H9 (cell line): ENCODE results near the gene C1QTNF7. TPM values are rescaled to one million over a fixed set of nuclear protein-coding genes. Genes with fewer than 3 reads are reported as not detected.

Experiments used
- DNase-seq: peaks from one replicate; pipeline ENCODE4 v3.0.0-alpha.2; 2017
- H2AFZ ChIP-seq: one replicate; pipeline ENCODE4 v1.6.1; 2013; ENCODE audit warnings: mild to moderate bottlenecking, low read length, control low read depth, moderate library complexity
- H2AK5ac ChIP-seq: 2 replicates; pipeline ENCODE4 v1.6.1; 2013; ENCODE audit warnings: low read length, control low read depth, mixed read lengths; ENCODE audit not compliant: insufficient read length
- H2BK120ac ChIP-seq: one replicate; pipeline ENCODE4 v1.6.1; 2013; ENCODE audit warnings: low read depth, mild to moderate bottlenecking, low read length, control low read depth, inconsistent platforms; ENCODE audit not compliant: poor library complexity, severe bottlenecking
- H2BK12ac ChIP-seq: 2 replicates; pipeline ENCODE4 v1.6.1; 2013; ENCODE audit warnings: low read length, control low read depth, mixed read lengths, low read depth; ENCODE audit not compliant: insufficient read length
- H2BK15ac ChIP-seq: 2 replicates; pipeline ENCODE4 v1.6.1; 2013; ENCODE audit warnings: low read depth, low read length, control low read depth
- H2BK20ac ChIP-seq: one replicate; pipeline ENCODE4 v1.6.1; 2013; ENCODE audit warnings: low read depth, mild to moderate bottlenecking, low read length, control low read depth, inconsistent platforms; ENCODE audit not compliant: poor library complexity, severe bottlenecking
- H2BK5ac ChIP-seq: 2 replicates; pipeline ENCODE4 v1.6.1; 2013; ENCODE audit warnings: low read length, control low read depth, mixed read lengths; ENCODE audit not compliant: insufficient read length
- H3K14ac ChIP-seq: 2 replicates; pipeline ENCODE4 v1.6.1; 2013; ENCODE audit warnings: low read length, control low read depth; ENCODE audit not compliant: insufficient read depth
- H3K18ac ChIP-seq: 2 replicates; pipeline ENCODE4 v1.6.1; 2013; ENCODE audit warnings: low read depth, mild to moderate bottlenecking, mixed read lengths, low read length, control low read depth; ENCODE audit not compliant: insufficient read length
- H3K23ac ChIP-seq: 2 replicates; pipeline ENCODE4 v1.6.1; 2013; ENCODE audit warnings: low read length, control low read depth, mixed read lengths, low read depth; ENCODE audit not compliant: insufficient read length
- H3K23me2 ChIP-seq: 2 replicates; pipeline ENCODE4 v1.6.1; 2013; ENCODE audit warnings: low read depth, mild to moderate bottlenecking, mixed read lengths, low read length, control low read depth; ENCODE audit not compliant: insufficient read length, poor library complexity, severe bottlenecking
- H3K27ac ChIP-seq: 2 replicates; pipeline ENCODE4 v1.5.1; 2013; ENCODE audit warnings: low read length, control low read depth, mixed read lengths, low read depth; ENCODE audit not compliant: insufficient read length
- H3K27me3 ChIP-seq: 2 replicates; pipeline ENCODE4 v1.6.1; 2013; ENCODE audit warnings: low read length, control low read depth, inconsistent platforms; ENCODE audit not compliant: insufficient read depth
- H3K4ac ChIP-seq: 2 replicates; pipeline ENCODE4 v1.6.1; 2013; ENCODE audit warnings: low read depth, mild to moderate bottlenecking, control low read depth, inconsistent platforms, low read length, moderate library complexity
- H3K4me1 ChIP-seq: 2 replicates; pipeline ENCODE4 v1.6.1; 2013; ENCODE audit warnings: low read length, control low read depth, inconsistent platforms; ENCODE audit not compliant: insufficient read depth
- H3K4me2 ChIP-seq: 2 replicates; pipeline ENCODE4 v1.6.1; 2013; ENCODE audit warnings: low read length, control low read depth, mixed read lengths; ENCODE audit not compliant: insufficient read length, insufficient read depth
- H3K56ac ChIP-seq: 2 replicates; pipeline ENCODE4 v1.6.1; 2013; ENCODE audit warnings: low read depth, mild to moderate bottlenecking, mixed read lengths, low read length, control low read depth; ENCODE audit not compliant: insufficient read length
- H3K79me1 ChIP-seq: 2 replicates; pipeline ENCODE4 v1.6.1; 2013; ENCODE audit warnings: low read depth, mild to moderate bottlenecking, moderate library complexity, low read length, control low read depth, inconsistent platforms; ENCODE audit not compliant: insufficient read depth, poor library complexity, severe bottlenecking
- H3K79me2 ChIP-seq: 2 replicates; pipeline ENCODE4 v1.6.1; 2013; ENCODE audit warnings: low read length, control low read depth, inconsistent platforms; ENCODE audit not compliant: insufficient read depth
- H3K9ac ChIP-seq: 2 replicates; pipeline ENCODE4 v1.6.1; 2013; ENCODE audit warnings: low read length, control low read depth, mixed read lengths; ENCODE audit not compliant: insufficient read length; ENCODE audit errors: extremely low read depth
- H3K9me3 ChIP-seq: one replicate; pipeline ENCODE4 v1.6.1; 2013; ENCODE audit warnings: low read depth, low read length, inconsistent platforms; ENCODE audit not compliant: control insufficient read depth
- H3T11ph ChIP-seq: one replicate; pipeline ENCODE4 v1.6.1; 2013; ENCODE audit warnings: mild to moderate bottlenecking, low read length, control low read depth, inconsistent platforms
- H4K20me1 ChIP-seq: one replicate; pipeline ENCODE4 v1.6.1; 2013; ENCODE audit not compliant: control insufficient read depth, insufficient read length, insufficient read depth
- H4K5ac ChIP-seq: 2 replicates; pipeline ENCODE4 v1.6.1; 2013; ENCODE audit warnings: low read depth, mild to moderate bottlenecking, mixed read lengths, low read length, control low read depth; ENCODE audit not compliant: insufficient read length
- H4K8ac ChIP-seq: replicated peaks from 2 replicates; pipeline ENCODE4 v1.6.1; 2013; ENCODE audit warnings: low read length, control low read depth, mixed read lengths, low read depth; ENCODE audit not compliant: insufficient read length
- H4K91ac ChIP-seq: 2 replicates; pipeline ENCODE4 v1.6.1; 2013; ENCODE audit warnings: low read depth, mild to moderate bottlenecking, moderate library complexity, mixed read lengths, low read length, control low read depth; ENCODE audit not compliant: insufficient read length
- H3K27ac Mint-ChIP-seq, 3 experiments: 2 replicates in 2 of 3; 3 replicates in 1 of 3; pipeline ENCODE4 v1.8.0; 2020 to 2021; ENCODE audit warnings: mixed read lengths in 3 of 3, mild to moderate bottlenecking in 1 of 3, moderate library complexity in 1 of 3
- H3K27me3 Mint-ChIP-seq: 2 replicates; pipeline ENCODE4 v1.8.0; 2021; ENCODE audit warnings: low read depth, mild to moderate bottlenecking, moderate library complexity, mixed read lengths
- H3K36me3 Mint-ChIP-seq, 3 experiments: 2 replicates in 2 of 3; 3 replicates in 1 of 3; pipeline ENCODE4 v1.8.0; 2020 to 2021; ENCODE audit warnings: low read depth in 3 of 3, mixed read lengths in 3 of 3; ENCODE audit not compliant: insufficient read depth in 1 of 3
- H3K4me1 Mint-ChIP-seq, 2 experiments: 2 replicates each; pipeline ENCODE4 v1.8.0; 2020; ENCODE audit warnings: mixed read lengths in 2 of 2
- H3K4me3 Mint-ChIP-seq, 2 experiments: 2 replicates in 1 of 2; 3 replicates in 1 of 2; pipeline ENCODE4 v1.8.0; 2020 to 2021; ENCODE audit warnings: mild to moderate bottlenecking in 2 of 2, mixed read lengths in 2 of 2, moderate library complexity in 1 of 2
- H3K9me3 Mint-ChIP-seq, 2 experiments: 2 replicates in 1 of 2; 3 replicates in 1 of 2; pipeline ENCODE4 v1.8.0; 2020; ENCODE audit warnings: mild to moderate bottlenecking in 2 of 2, mixed read lengths in 2 of 2, moderate library complexity in 1 of 2
- WGBS: extraction: QIAGEN DNeasy Blood & Tissue Kit; methylation state at CpG from one replicate; pipeline ENCODE4 v1.1.7; 2013; ENCODE audit warnings: missing lambda C conversion rate, low lambda C conversion rate, mixed read lengths; ENCODE audit not compliant: insufficient read length; ENCODE audit errors: extremely low coverage; 5-methylcytosine and 5-hydroxymethylcytosine counted together
- total RNA-seq: library from RNA; stranded (reverse); gene quantifications from 2 replicates; pipeline ENCODE4 v1.2.1, GENCODE V29; 2021
- TF ChIP-seq, protein P1 (sequence below): fragments of 200-600 bp; sonication (generic); conservative IDR thresholded peaks from 3 replicates; pipeline ENCODE4 v1.8.0; 2021; ENCODE audit warnings: antibody characterized with exemption, mild to moderate bottlenecking

The C1QTNF7 gene
- total RNA-seq, 1 experiment from 2014 or later: not detected

DNA sequence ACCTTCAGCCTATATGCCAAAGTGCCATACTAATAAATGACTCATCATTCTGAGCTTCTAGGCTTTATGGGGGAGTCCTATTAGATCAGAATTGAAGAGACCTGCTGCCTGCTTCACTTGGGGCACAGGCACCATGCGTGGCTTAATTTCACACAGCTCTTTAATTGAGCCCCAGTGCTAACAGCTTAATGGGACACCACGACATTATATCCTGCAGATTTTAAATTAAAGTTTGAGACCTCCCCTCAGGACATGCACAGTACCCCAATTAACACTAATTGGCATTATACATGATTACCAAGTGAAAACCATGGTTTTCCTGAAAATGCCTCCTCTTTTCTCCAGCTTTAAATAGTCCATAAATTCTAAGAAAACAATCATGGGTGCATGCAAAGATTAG is 6.8 kb downstream of the C1QTNF7 start:
- no peak overlapping the region for H3K4me2 ChIP-seq
- no peak overlapping the region for H2BK120ac ChIP-seq
- H3K18ac ChIP-seq: no peak overlapping the region
- H3K79me1 ChIP-seq: no peaks in the 10 kb centered on the region
- no peaks in the 10 kb centered on the region for H3K27me3 ChIP-seq
- Mint-ChIP-seq H3K4me1 (no peaks in the 10 kb centered on the region), H3K9me3 (peaks cover 0 to 3% of the 10 kb centered on the region in 2 experiments; a peak in 2 of 5 replicates), H3K4me3 (no peak overlapping the region), H3K27ac (no peak overlapping the region), H3K27me3 (no peaks in the 10 kb centered on the region; the same call in 1 of the 2 replicates), H3K36me3 (no peaks in the 10 kb centered on the region)
- no peak overlapping the region for H4K5ac ChIP-seq
- H4K91ac ChIP-seq: no peak overlapping the region
- H3K14ac ChIP-seq: no peak overlapping the region
- H3K9ac ChIP-seq: no peak overlapping the region
- H3K79me2 ChIP-seq: no peaks in the 10 kb centered on the region
- no peak overlapping the region for H3T11ph ChIP-seq
- no peak for DNase-seq
- H3K23ac ChIP-seq: no peak overlapping the region
- H4K20me1 ChIP-seq: no peaks in the 10 kb centered on the region
- no peak overlapping the region for H3K27ac ChIP-seq
- H2BK5ac ChIP-seq: no peak overlapping the region
- no peak overlapping the region for H2AFZ ChIP-seq
- no peak overlapping the region for H3K56ac ChIP-seq
- H2BK12ac ChIP-seq: no peak overlapping the region
- H3K4ac ChIP-seq: no peak overlapping the region
- WGBS: no CpG with 5 or more reads among the region's 2 CpGs
- H2BK20ac ChIP-seq: no peak overlapping the region
- H2AK5ac ChIP-seq: no peak overlapping the region
- no peak overlapping the region for H4K8ac ChIP-seq
- H3K9me3 ChIP-seq: no peaks in the 10 kb centered on the region
- TF ChIP-seq, protein P1, sequence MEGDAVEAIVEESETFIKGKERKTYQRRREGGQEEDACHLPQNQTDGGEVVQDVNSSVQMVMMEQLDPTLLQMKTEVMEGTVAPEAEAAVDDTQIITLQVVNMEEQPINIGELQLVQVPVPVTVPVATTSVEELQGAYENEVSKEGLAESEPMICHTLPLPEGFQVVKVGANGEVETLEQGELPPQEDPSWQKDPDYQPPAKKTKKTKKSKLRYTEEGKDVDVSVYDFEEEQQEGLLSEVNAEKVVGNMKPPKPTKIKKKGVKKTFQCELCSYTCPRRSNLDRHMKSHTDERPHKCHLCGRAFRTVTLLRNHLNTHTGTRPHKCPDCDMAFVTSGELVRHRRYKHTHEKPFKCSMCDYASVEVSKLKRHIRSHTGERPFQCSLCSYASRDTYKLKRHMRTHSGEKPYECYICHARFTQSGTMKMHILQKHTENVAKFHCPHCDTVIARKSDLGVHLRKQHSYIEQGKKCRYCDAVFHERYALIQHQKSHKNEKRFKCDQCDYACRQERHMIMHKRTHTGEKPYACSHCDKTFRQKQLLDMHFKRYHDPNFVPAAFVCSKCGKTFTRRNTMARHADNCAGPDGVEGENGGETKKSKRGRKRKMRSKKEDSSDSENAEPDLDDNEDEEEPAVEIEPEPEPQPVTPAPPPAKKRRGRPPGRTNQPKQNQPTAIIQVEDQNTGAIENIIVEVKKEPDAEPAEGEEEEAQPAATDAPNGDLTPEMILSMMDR: no peak
- H3K4me1 ChIP-seq: no peaks in the 10 kb centered on the region
- no peaks in the 10 kb centered on the region for H3K23me2 ChIP-seq
- H2BK15ac ChIP-seq: no peak overlapping the region
